Activated T-helper 1 cell treated with anti-CD3 and anti-CD28 coated beads, Interleukin-2, amount 50 U/mL, for 16 hours (primary cell): ENCODE measurements around the gene EIF4H.
"Not testable (repeated sequence)": the region's sequence is repeated elsewhere in the genome, so short reads cannot be mapped to it uniquely, and the experiment has no call there.

Experiments
- DNase-seq, 2 donors: peaks; one replicate each; pipeline ENCODE4 v3.0.0-alpha.2; 2020; ENCODE audit warnings: low read depth in 1 of 2, low spot score in 1 of 2

EIF4H gene

GRCh38 chr7:74173866-74174605, at the start of gene EIF4H:
EIF4H (plus strand) TSS chr7:74174356; CDS start chr7:74174384, 28 bp downstream.
- DNase-seq = peak; percentile 93 to 94

- DNase-seq = no peak
Measured at GRCh38 chr7:74126220-74126880, 47.8 kb upstream of the EIF4H start.

- DNase-seq = no peak
Measured at GRCh38 chr7:74129887-74130286, 44.3 kb upstream of the EIF4H start.

- DNase-seq = no peak
Measured at GRCh38 chr7:74130518-74130917, 43.6 kb upstream of the EIF4H start.

- DNase-seq = no peak
Measured at GRCh38 chr7:74134117-74134620, 40.0 kb upstream of the EIF4H start.

- DNase-seq = no peak
Measured at GRCh38 chr7:74138334-74138867, 35.8 kb upstream of the EIF4H start.

GRCh38 chr7:74138945-74139843, 35.0 kb upstream of the EIF4H start:
- DNase-seq = no peak

- no peak for DNase-seq
Measured at GRCh38 chr7:74141705-74142104, 32.5 kb upstream of the EIF4H start.

- no peak for DNase-seq
Measured at GRCh38 chr7:74143383-74143782, 30.8 kb upstream of the EIF4H start.

- no peak for DNase-seq
Measured at GRCh38 chr7:74148491-74148890, 25.7 kb upstream of the EIF4H start.

- DNase-seq = no peak
Measured at GRCh38 chr7:74149071-74149470, 25.1 kb upstream of the EIF4H start.

- DNase-seq = no peak
Measured at GRCh38 chr7:74149603-74150002, 24.6 kb upstream of the EIF4H start.

GRCh38 chr7:74153736-74154135, 20.4 kb upstream of the EIF4H start:
- no peak for DNase-seq

- DNase-seq = no peak
Measured at GRCh38 chr7:74155810-74156395, 18.3 kb upstream of the EIF4H start.

GRCh38 chr7:74157605-74158004, 16.6 kb upstream of the EIF4H start:
- no peak for DNase-seq

GRCh38 chr7:74164985-74165456, 9.1 kb upstream of the EIF4H start:
- DNase-seq = no peak

- DNase-seq = no peak
Measured at GRCh38 chr7:74165867-74166593, 8.1 kb upstream of the EIF4H start.

GRCh38 chr7:74167324-74167723, 6.8 kb upstream of the EIF4H start:
- DNase-seq = not testable (repeated sequence)

GRCh38 chr7:74173074-74173473, 1.1 kb upstream of the EIF4H start:
- no peak for DNase-seq

GRCh38 chr7:74173491-74173865, 678 bp upstream of the EIF4H start:
- DNase-seq = no peak
